Fibroblast of skin of back (primary cell): ENCODE results near the gene SNX8.
A peak's percentile ranks its signal among the peaks of the same experiment; 100 is the strongest.

ENCODE experiments used
- DNase-seq: peaks from one replicate; pipeline ENCODE4 v3.0.0-alpha.2; 2013

SNX8 gene

GRCh38 chr7:2220030-2220429, 94.2 kb downstream of the SNX8 start:
- no peak for DNase-seq

GRCh38 chr7:2219606-2220005, 94.6 kb downstream of the SNX8 start:
- DNase-seq: no peak

GRCh38 chr7:2219136-2219535, 95.1 kb downstream of the SNX8 start:
- no peak for DNase-seq

- DNase-seq: no peak
Measured at GRCh38 chr7:2218444-2218785, 95.8 kb downstream of the SNX8 start.

- DNase-seq: no peak
Measured at GRCh38 chr7:2217716-2218443, 96.4 kb downstream of the SNX8 start.

GRCh38 chr7:2217206-2217605, 97.0 kb downstream of the SNX8 start:
- DNase-seq: no peak

- no peak for DNase-seq
Measured at GRCh38 chr7:2215851-2216250, 98.4 kb downstream of the SNX8 start.

GRCh38 chr7:2214636-2215035, 99.6 kb downstream of the SNX8 start:
- DNase-seq: no peak

- no peak for DNase-seq
Measured at GRCh38 chr7:2213551-2214215, 100.6 kb downstream of the SNX8 start.

- no peak for DNase-seq
Measured at GRCh38 chr7:2212906-2213305, 101.3 kb downstream of the SNX8 start.

GRCh38 chr7:2211926-2212325, 102.3 kb downstream of the SNX8 start:
- DNase-seq: no peak

GRCh38 chr7:2211259-2211880, 102.9 kb downstream of the SNX8 start:
- DNase-seq: no peak

- no peak for DNase-seq
Measured at GRCh38 chr7:2210551-2211258, 103.5 kb downstream of the SNX8 start.

- DNase-seq: no peak
Measured at GRCh38 chr7:2209961-2210323, 104.3 kb downstream of the SNX8 start.

- DNase-seq: peak; percentile 72
Measured at GRCh38 chr7:2209146-2209960, 104.9 kb downstream of the SNX8 start.

GRCh38 chr7:2208712-2209111, 105.5 kb downstream of the SNX8 start:
- no peak for DNase-seq

- DNase-seq: peak; percentile 41
Measured at GRCh38 chr7:2205036-2205780, 109.0 kb downstream of the SNX8 start.

- no peak for DNase-seq
Measured at GRCh38 chr7:2204446-2204845, 109.8 kb downstream of the SNX8 start.

GRCh38 chr7:2203766-2204300, 110.4 kb downstream of the SNX8 start:
- peak; percentile 27 for DNase-seq

- no peak for DNase-seq
Measured at GRCh38 chr7:2202901-2203765, 111.1 kb downstream of the SNX8 start.

GRCh38 chr7:2202361-2202761, 111.9 kb downstream of the SNX8 start:
- DNase-seq: no peak
